Measurements from ENCODE around the gene STK11IP. TPM values are rescaled to one million over a fixed set of nuclear protein-coding genes. Genes with fewer than 3 reads are reported as not detected.

The STK11IP gene
- total and polyA plus RNA-seq, 2 of the 13 experiments (the other 11 are each of a cell fraction or from before 2014, with no cell fraction given) = 12.8 to 24.0 TPM

DNA sequence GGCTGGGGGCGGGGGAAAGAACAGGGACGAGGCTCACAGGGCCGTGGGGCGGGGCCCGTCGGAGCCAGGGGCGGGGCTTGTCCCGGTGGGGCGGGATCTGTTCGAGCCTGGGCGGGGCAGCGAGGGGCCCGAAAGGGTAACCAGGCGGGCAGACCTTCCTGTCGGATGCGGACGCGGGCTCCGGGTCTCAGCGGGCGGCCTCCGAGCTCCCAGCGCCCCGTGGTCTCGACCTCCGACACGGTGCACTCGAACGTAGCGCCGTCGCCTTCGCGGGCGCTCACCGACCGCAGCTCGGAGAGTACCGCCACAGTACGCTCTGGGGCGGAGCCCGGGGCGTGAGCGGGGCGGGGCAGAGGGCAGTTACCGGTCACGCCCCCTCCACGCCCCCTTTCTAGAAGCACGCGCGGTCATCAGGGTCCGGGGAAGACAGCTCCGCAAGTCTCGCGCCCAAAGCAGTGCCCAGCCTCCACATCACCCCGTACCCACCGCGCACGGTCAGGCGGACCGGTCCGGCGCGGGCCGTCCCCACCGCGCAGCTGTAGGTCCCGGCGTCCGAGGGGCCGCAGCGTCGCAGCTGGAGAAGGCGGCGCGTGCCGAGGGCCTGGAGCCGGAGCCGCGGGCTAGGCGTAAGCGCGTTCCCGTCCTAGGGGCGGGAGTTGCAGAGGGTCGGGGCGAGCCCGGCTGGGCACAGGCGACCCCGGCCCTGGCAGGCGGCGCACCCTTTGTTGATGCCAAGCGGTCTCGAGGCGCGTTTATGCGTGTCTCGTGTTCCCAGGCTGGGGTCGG lies 45.1 kb upstream of the STK11IP start (continued):
- TF ChIP-seq, protein P1, sequence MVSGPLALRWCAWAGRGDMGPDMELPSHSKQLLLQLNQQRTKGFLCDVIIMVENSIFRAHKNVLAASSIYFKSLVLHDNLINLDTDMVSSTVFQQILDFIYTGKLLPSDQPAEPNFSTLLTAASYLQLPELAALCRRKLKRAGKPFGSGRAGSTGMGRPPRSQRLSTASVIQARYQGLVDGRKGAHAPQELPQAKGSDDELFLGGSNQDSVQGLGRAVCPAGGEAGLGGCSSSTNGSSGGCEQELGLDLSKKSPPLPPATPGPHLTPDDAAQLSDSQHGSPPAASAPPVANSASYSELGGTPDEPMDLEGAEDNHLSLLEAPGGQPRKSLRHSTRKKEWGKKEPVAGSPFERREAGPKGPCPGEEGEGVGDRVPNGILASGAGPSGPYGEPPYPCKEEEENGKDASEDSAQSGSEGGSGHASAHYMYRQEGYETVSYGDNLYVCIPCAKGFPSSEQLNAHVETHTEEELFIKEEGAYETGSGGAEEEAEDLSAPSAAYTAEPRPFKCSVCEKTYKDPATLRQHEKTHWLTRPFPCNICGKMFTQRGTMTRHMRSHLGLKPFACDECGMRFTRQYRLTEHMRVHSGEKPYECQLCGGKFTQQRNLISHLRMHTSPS (CRISPR knock-in tag; IDR thresholded peaks at IDR 0.05; ENCODE audit: low read depth) = peak; percentile 55
- TF ChIP-seq, protein P2, sequence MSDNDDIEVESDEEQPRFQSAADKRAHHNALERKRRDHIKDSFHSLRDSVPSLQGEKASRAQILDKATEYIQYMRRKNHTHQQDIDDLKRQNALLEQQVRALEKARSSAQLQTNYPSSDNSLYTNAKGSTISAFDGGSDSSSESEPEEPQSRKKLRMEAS (IDR thresholded peaks at IDR 0.05) = peak; percentile 89
- peak; percentile 56; the same call in 1 of the 2 replicates for TF ChIP-seq JUN (CRISPR knock-in tag; IDR thresholded peaks at IDR 0.05)
- peak; percentile 43; the same call in 1 of the 2 replicates for TF ChIP-seq FOXK1 (CRISPR knock-in tag; IDR thresholded peaks at IDR 0.05; ENCODE audit: borderline replicate concordance, low read depth)
- TF ChIP-seq RBAK (CRISPR knock-in tag; IDR thresholded peaks at IDR 0.05) = no peak
- no peak for TF ChIP-seq ZNF33A (CRISPR knock-in tag; IDR thresholded peaks at IDR 0.05; ENCODE audit: borderline replicate concordance)
- TF ChIP-seq MED13 (CRISPR knock-in tag; IDR thresholded peaks at IDR 0.05) = no peak
- TF ChIP-seq, protein P3, sequence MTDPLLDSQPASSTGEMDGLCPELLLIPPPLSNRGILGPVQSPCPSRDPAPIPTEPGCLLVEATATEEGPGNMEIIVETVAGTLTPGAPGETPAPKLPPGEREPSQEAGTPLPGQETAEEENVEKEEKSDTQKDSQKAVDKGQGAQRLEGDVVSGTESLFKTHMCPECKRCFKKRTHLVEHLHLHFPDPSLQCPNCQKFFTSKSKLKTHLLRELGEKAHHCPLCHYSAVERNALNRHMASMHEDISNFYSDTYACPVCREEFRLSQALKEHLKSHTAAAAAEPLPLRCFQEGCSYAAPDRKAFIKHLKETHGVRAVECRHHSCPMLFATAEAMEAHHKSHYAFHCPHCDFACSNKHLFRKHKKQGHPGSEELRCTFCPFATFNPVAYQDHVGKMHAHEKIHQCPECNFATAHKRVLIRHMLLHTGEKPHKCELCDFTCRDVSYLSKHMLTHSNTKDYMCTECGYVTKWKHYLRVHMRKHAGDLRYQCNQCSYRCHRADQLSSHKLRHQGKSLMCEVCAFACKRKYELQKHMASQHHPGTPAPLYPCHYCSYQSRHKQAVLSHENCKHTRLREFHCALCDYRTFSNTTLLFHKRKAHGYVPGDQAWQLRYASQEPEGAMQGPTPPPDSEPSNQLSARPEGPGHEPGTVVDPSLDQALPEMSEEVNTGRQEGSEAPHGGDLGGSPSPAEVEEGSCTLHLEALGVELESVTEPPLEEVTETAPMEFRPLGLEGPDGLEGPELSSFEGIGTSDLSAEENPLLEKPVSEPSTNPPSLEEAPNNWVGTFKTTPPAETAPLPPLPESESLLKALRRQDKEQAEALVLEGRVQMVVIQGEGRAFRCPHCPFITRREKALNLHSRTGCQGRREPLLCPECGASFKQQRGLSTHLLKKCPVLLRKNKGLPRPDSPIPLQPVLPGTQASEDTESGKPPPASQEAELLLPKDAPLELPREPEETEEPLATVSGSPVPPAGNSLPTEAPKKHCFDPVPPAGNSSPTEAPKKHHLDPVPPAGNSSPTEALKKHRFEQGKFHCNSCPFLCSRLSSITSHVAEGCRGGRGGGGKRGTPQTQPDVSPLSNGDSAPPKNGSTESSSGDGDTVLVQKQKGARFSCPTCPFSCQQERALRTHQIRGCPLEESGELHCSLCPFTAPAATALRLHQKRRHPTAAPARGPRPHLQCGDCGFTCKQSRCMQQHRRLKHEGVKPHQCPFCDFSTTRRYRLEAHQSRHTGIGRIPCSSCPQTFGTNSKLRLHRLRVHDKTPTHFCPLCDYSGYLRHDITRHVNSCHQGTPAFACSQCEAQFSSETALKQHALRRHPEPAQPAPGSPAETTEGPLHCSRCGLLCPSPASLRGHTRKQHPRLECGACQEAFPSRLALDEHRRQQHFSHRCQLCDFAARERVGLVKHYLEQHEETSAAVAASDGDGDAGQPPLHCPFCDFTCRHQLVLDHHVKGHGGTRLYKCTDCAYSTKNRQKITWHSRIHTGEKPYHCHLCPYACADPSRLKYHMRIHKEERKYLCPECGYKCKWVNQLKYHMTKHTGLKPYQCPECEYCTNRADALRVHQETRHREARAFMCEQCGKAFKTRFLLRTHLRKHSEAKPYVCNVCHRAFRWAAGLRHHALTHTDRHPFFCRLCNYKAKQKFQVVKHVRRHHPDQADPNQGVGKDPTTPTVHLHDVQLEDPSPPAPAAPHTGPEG (CRISPR knock-in tag; IDR thresholded peaks at IDR 0.05) = no peak; the same call in 1 of the 2 replicates
- TF ChIP-seq RXRB (CRISPR knock-in tag; IDR thresholded peaks at IDR 0.05; ENCODE audit: borderline replicate concordance) = 0 out of 2 replicates have a peak, but pooled peaks have one; percentile 12
- TF ChIP-seq, protein P4, sequence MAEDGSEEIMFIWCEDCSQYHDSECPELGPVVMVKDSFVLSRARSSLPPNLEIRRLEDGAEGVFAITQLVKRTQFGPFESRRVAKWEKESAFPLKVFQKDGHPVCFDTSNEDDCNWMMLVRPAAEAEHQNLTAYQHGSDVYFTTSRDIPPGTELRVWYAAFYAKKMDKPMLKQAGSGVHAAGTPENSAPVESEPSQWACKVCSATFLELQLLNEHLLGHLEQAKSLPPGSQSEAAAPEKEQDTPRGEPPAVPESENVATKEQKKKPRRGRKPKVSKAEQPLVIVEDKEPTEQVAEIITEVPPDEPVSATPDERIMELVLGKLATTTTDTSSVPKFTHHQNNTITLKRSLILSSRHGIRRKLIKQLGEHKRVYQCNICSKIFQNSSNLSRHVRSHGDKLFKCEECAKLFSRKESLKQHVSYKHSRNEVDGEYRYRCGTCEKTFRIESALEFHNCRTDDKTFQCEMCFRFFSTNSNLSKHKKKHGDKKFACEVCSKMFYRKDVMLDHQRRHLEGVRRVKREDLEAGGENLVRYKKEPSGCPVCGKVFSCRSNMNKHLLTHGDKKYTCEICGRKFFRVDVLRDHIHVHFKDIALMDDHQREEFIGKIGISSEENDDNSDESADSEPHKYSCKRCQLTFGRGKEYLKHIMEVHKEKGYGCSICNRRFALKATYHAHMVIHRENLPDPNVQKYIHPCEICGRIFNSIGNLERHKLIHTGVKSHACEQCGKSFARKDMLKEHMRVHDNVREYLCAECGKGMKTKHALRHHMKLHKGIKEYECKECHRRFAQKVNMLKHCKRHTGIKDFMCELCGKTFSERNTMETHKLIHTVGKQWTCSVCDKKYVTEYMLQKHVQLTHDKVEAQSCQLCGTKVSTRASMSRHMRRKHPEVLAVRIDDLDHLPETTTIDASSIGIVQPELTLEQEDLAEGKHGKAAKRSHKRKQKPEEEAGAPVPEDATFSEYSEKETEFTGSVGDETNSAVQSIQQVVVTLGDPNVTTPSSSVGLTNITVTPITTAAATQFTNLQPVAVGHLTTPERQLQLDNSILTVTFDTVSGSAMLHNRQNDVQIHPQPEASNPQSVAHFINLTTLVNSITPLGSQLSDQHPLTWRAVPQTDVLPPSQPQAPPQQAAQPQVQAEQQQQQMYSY (CRISPR knock-in tag; IDR thresholded peaks at IDR 0.05) = no peak; the same call in 1 of the 2 replicates
- no peak for TF ChIP-seq ZNF546 (CRISPR knock-in tag; conservative IDR thresholded peaks at IDR 0.05)
- TF ChIP-seq ZNF724P (CRISPR knock-in tag; IDR thresholded peaks at IDR 0.05; ENCODE audit: borderline replicate concordance) = no peak; the same call in 1 of the 2 replicates
- peak; percentile 54; the same call in 1 of the 2 replicates for TF ChIP-seq HOXA5 (CRISPR knock-in tag; IDR thresholded peaks at IDR 0.05)
- TF ChIP-seq ZNF720 (CRISPR knock-in tag; IDR thresholded peaks at IDR 0.05) = no peak
- peak; percentile 59; the same call in 1 of the 2 replicates for TF ChIP-seq ZNF790 (CRISPR knock-in tag; IDR thresholded peaks at IDR 0.05; ENCODE audit: borderline replicate concordance)

Data from HepG2 (cell line).